ENCODE measurements around the gene ITGBL1.

GRCh38 chr13:101481421-101481820 is 28.9 kb downstream of the ITGBL1 start:
- TF ChIP-seq POLR2A (IDR thresholded peaks at IDR 0.05): no peak
- no peak for TF ChIP-seq CTCF (IDR thresholded peaks at IDR 0.05 in 4 of 5, conservative IDR thresholded peaks at IDR 0.05 in 1 of 5)
